ENCODE results near the gene DOCK9.

Gene DOCK9

GRCh38 chr13:98967491-98967890 is 10.4 kb downstream of the DOCK9 start:
- TF ChIP-seq CTCF (IDR thresholded peaks at IDR 0.05; ENCODE audit: borderline replicate concordance, insufficient read depth, low read depth, low read length): no peak
- no peak overlapping the region for H3K4me3 ChIP-seq (ENCODE audit: low read depth, low read length)

- TF ChIP-seq CTCF (IDR thresholded peaks at IDR 0.05; ENCODE audit: borderline replicate concordance, insufficient read depth, low read depth, low read length): no peak
- no peak overlapping the region for H3K4me3 ChIP-seq (ENCODE audit: low read depth, low read length)
Observed at GRCh38 chr13:98966019-98966418, 11.8 kb downstream of the DOCK9 start.

- TF ChIP-seq CTCF (IDR thresholded peaks at IDR 0.05; ENCODE audit: borderline replicate concordance, insufficient read depth, low read depth, low read length): no peak
Observed at GRCh38 chr13:98965325-98965724, 12.5 kb downstream of the DOCK9 start.

GRCh38 chr13:98963917-98964316 is 13.9 kb downstream of the DOCK9 start:
- no peak for TF ChIP-seq CTCF (IDR thresholded peaks at IDR 0.05; ENCODE audit: borderline replicate concordance, insufficient read depth, low read depth, low read length)
- no peak overlapping the region for H3K4me3 ChIP-seq (ENCODE audit: low read depth, low read length)

More at GRCh38 chr13:98965325-98965724, 12.5 kb downstream of the DOCK9 start:
- no peak overlapping the region for H3K4me3 ChIP-seq (ENCODE audit: low read depth, low read length)

- H3K4me3 ChIP-seq (ENCODE audit: low read depth, low read length): no peak overlapping the region
- TF ChIP-seq CTCF (IDR thresholded peaks at IDR 0.05; ENCODE audit: borderline replicate concordance, insufficient read depth, low read depth, low read length): no peak
Observed at GRCh38 chr13:98962901-98963590, 14.8 kb downstream of the DOCK9 start.

- no peak for TF ChIP-seq CTCF (IDR thresholded peaks at IDR 0.05; ENCODE audit: borderline replicate concordance, insufficient read depth, low read depth, low read length)
- H3K4me3 ChIP-seq (ENCODE audit: low read depth, low read length): no peak overlapping the region
Observed at GRCh38 chr13:98961503-98962105, 16.3 kb downstream of the DOCK9 start.
